ENCODE results near the gene POLRMT. TPM values are rescaled to one million over a fixed set of nuclear protein-coding genes. Genes with fewer than 3 reads are reported as not detected.

Gene POLRMT
- total RNA-seq, 1 donor from 2014 or later: 45.3 TPM

GRCh38 chr19:640606-641189 lies 7.4 kb upstream of the POLRMT start:
- no peak for DNase-seq (ENCODE audit: low read depth)
- Mint-ChIP-seq H3K9me3 (ENCODE audit: unreplicated experiment) (no peaks in the 10 kb centered on the region), H3K4me3 (ENCODE audit: unreplicated experiment) (no peak overlapping the region), H3K27me3 (ENCODE audit: low read depth, unreplicated experiment) (peaks cover 8% of the 10 kb centered on the region), H3K36me3 (ENCODE audit: low read depth, unreplicated experiment) (no peaks in the 10 kb centered on the region), H3K4me1 (ENCODE audit: low read depth, unreplicated experiment) (peaks cover 2% of the 10 kb centered on the region), H3K27ac (ENCODE audit: unreplicated experiment) (peak overlapping the region; percentile 34)
- no peaks in the 10 kb centered on the region for H3K9me3 ChIP-seq (ENCODE audit: insufficient read depth, low read depth, low read length)
- H3K4me3 ChIP-seq (ENCODE audit: insufficient read depth, low read depth, low read length): no peak overlapping the region
- no peaks in the 10 kb centered on the region for H3K79me2 ChIP-seq (ENCODE audit: insufficient read depth, low read length)
- no peak overlapping the region for H3K4me2 ChIP-seq (ENCODE audit: low read length)
- H3K27ac ChIP-seq (ENCODE audit: low read depth, low read length): no peak overlapping the region
- peaks cover 8% of the 10 kb centered on the region for H3K4me1 ChIP-seq (ENCODE audit: insufficient read depth, low read length)
- no peak for TF ChIP-seq EZH2 (IDR thresholded peaks at IDR 0.05; ENCODE audit: insufficient read depth, low read length)
- TF ChIP-seq, protein P1, sequence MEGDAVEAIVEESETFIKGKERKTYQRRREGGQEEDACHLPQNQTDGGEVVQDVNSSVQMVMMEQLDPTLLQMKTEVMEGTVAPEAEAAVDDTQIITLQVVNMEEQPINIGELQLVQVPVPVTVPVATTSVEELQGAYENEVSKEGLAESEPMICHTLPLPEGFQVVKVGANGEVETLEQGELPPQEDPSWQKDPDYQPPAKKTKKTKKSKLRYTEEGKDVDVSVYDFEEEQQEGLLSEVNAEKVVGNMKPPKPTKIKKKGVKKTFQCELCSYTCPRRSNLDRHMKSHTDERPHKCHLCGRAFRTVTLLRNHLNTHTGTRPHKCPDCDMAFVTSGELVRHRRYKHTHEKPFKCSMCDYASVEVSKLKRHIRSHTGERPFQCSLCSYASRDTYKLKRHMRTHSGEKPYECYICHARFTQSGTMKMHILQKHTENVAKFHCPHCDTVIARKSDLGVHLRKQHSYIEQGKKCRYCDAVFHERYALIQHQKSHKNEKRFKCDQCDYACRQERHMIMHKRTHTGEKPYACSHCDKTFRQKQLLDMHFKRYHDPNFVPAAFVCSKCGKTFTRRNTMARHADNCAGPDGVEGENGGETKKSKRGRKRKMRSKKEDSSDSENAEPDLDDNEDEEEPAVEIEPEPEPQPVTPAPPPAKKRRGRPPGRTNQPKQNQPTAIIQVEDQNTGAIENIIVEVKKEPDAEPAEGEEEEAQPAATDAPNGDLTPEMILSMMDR (IDR thresholded peaks at IDR 0.05; ENCODE audit: insufficient read depth, low read depth, low read length): no peak
- no peak for FAIRE-seq
- peaks cover 3% of the 10 kb centered on the region for H4K20me1 ChIP-seq (ENCODE audit: insufficient read depth, low read length)
- no peak overlapping the region for H2AFZ ChIP-seq (ENCODE audit: low read depth, low read length)
- H3K27me3 ChIP-seq (ENCODE audit: insufficient read depth, low read length): no peaks in the 10 kb centered on the region
- no peak overlapping the region for H3K9ac ChIP-seq (ENCODE audit: low read length)
- no peaks in the 10 kb centered on the region for H3K36me3 ChIP-seq (ENCODE audit: insufficient read depth, low read length)

DNA sequence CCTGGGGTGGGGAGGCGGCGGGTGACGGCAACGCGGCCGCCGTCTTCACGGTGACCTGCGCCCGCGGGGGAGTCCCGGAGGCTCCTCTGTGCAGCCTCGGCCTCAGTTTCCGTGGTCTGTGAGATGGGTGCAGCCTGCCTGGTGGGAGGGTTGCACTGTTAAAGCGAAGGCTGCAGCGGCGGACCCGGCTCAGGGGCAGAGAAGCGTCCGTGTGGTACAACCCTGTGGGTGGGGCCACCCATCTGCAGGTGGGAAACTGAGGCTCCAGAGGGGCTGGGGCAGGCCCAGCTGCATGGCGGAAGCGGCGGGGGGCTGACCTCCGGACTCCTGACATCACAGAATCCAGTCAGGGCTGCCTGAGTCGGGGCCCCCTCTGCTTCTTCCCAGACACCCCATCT lies 6.8 kb upstream of the POLRMT start:
- Histone ChIP-seq H3K27ac (ENCODE audit: low read depth, low read length) (no peak overlapping the region), H4K20me1 (ENCODE audit: insufficient read depth, low read length) (peaks cover 3% of the 10 kb centered on the region), H3K9ac (ENCODE audit: low read length) (no peak overlapping the region), H2AFZ (ENCODE audit: low read depth, low read length) (no peak overlapping the region), H3K27me3 (ENCODE audit: insufficient read depth, low read length) (no peaks in the 10 kb centered on the region), H3K79me2 (ENCODE audit: insufficient read depth, low read length) (no peaks in the 10 kb centered on the region), H3K4me3 (ENCODE audit: insufficient read depth, low read depth, low read length) (no peak overlapping the region), H3K36me3 (ENCODE audit: insufficient read depth, low read length) (no peaks in the 10 kb centered on the region), H3K4me2 (ENCODE audit: low read length) (peak overlapping the region; percentile 81), H3K4me1 (ENCODE audit: insufficient read depth, low read length) (peaks cover 8% of the 10 kb centered on the region), H3K9me3 (ENCODE audit: insufficient read depth, low read depth, low read length) (no peaks in the 10 kb centered on the region)
- FAIRE-seq (no peak), DNase-seq (ENCODE audit: low read depth) (no peak)
- Mint-ChIP-seq H3K27me3 (ENCODE audit: low read depth, unreplicated experiment) (peaks cover 8% of the 10 kb centered on the region), H3K4me1 (ENCODE audit: low read depth, unreplicated experiment) (peaks cover 2% of the 10 kb centered on the region), H3K36me3 (ENCODE audit: low read depth, unreplicated experiment) (no peaks in the 10 kb centered on the region), H3K4me3 (ENCODE audit: unreplicated experiment) (no peak overlapping the region), H3K9me3 (ENCODE audit: unreplicated experiment) (no peaks in the 10 kb centered on the region), H3K27ac (ENCODE audit: unreplicated experiment) (no peak overlapping the region)
- TF ChIP-seq, protein P1 (IDR thresholded peaks at IDR 0.05; ENCODE audit: insufficient read depth, low read depth, low read length): no peak
- no peak for TF ChIP-seq EZH2 (IDR thresholded peaks at IDR 0.05; ENCODE audit: insufficient read depth, low read length)

Data from astrocyte (in vitro differentiated cells and primary cell).